T1000 (cell line): ENCODE data around the gene MPZ.
"Not testable (repeated sequence)": the region's sequence is repeated elsewhere in the genome, so short reads cannot be mapped to it uniquely, and the experiment has no call there.

Experiments used
- DNase-seq: peaks from one replicate; lab custom pipeline; 2025; ENCODE audit warnings: mixed read lengths; lab: John Stamatoyannopoulos, UW

MPZ gene

DNA sequence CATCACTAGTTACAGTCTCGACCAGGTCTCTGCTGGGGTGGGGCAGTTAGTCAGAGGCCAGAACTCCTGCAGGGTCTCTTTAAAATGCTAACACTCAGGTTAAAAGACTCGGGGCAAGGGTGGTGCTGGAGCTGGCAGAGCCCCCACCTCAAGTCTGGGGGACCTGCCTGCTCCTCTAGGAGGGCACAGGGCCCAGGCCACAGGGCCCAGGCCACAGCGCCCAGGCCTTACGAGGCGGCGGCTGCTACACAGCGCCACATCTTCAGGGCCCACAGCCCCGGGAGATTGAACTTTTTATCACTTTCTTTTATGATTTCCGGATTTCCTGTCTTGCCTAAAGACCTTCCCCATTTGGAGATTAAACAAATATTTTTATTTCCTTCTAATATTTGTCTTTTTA, 10.4 kb downstream of the MPZ start:
- DNase-seq: no peak

DNA sequence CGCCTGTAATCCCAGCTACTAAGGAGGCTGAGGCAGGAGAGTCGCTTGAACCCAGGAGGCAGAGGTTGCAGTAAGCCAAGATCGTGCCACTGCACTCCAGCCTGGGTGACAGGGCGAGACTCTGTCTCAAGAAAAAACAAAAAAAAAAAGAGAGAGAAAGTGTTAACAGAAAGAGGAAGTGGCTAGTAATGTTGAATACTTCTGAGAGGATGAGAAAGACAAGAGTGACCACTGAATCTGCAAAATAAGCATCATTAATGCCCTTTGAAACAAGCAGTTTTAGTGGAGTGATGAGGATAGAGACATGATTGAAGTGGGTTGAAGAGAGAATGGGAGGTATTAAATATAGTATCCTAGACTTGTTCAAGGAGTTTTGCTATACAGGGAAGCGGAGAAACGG, 11.7 kb downstream of the MPZ start:
- DNase-seq: no peak

- DNase-seq: no peak
These were observed 12.4 kb downstream of the MPZ start for GRCh38 chr1:161297415-161297814.

- no peak for DNase-seq
These were observed 19.0 kb downstream of the MPZ start for GRCh38 chr1:161290779-161291178.

DNA sequence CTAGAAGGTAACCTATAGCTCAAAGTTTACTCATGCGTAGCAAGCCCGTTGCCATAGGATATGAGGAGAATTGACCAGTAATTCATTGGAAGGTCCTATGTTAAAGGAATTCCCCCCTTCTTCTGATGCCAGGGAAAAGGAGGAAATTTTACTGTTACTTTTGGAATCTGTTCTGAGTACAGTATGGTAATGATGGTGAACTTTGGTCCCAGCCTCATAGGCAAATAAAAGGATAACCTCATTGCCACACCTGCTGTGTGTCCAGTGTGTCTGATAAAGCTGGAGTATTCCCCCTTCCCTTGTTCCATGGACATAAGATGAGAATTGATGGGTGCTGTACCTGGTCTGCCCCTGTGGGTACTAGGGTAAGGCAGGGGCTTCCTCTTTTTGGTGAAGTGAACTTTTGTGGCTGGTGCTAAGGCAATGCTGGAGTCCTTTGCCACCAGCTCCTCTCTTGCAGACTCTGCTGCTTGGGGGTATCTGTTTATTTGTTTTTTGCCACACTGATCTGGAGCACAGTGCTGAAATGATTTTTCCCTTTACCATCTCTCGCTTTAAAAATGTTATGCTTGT, 22.2 kb downstream of the MPZ start:
- no peak for DNase-seq

GRCh38 chr1:161285521-161285920, 24.2 kb downstream of the MPZ start:
- no peak for DNase-seq

- no peak for DNase-seq
These were observed 24.7 kb downstream of the MPZ start for GRCh38 chr1:161285113-161285512.

DNA sequence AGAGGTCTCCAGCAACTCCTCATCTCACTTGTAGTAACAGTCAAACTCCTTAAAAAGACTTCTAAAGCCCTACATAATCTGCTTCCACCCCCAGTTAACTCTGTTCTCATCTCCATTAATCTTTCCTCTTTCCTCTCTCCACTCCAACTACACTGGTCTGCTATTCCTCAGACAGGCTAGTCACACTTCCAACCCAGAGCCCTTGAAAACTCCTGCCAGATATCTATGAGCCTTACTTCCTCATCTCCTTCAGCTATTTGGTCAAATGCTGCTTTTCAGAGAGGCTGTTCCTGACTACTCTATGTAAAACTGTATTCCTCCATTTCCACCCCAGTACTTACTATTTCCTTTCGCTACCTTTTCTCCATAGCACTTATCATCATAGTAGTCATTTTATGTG, 26.8 kb downstream of the MPZ start:
- no peak for DNase-seq

- no peak for DNase-seq
These were observed 34.9 kb downstream of the MPZ start for GRCh38 chr1:161274874-161275273.

GRCh38 chr1:161273402-161273801, 36.4 kb downstream of the MPZ start:
- DNase-seq: no peak

DNA sequence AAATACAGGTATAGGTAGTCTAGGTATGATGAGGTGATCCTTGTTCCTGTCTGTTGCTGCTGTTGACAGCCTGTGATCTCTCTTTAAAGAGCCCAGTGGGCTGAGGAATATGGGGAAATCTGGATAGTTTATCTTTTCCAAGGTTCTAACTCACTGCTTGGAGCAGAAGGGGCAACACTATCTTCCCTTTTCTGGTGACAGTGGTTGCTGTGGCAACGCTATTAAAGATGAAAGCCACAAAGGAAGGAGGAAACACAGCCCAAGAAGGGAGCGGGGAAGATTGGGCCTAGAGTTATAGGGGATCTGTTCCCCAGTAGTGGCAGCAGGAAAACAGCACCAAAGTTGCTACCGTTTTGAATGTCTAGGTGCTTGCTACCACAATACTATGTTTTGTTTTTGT, 42.4 kb downstream of the MPZ start:
- no peak for DNase-seq

GRCh38 chr1:161266836-161267235, 42.9 kb downstream of the MPZ start:
- no peak for DNase-seq

- DNase-seq: no peak
These were observed 43.6 kb downstream of the MPZ start for GRCh38 chr1:161266202-161266601.

DNA sequence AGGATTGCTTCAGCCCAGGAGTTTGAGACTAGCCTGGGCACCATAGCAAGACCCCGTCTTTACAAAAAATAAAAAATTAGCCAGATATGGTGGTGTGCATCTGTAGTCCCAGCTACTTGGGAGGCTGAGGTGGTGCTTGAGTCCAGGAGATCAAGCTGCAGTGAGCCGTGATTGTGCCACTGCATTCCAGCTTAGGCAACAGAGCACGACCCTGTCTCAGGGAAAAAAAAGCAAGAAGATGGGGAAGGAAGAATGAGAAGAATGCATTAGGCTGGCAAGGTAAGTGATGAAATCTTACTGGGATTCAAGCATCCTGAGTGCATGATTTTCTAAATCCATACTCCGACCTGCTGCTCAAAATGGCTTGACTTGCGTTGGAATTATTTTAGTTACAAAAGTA, 44.5 kb downstream of the MPZ start:
- DNase-seq: no peak

DNA sequence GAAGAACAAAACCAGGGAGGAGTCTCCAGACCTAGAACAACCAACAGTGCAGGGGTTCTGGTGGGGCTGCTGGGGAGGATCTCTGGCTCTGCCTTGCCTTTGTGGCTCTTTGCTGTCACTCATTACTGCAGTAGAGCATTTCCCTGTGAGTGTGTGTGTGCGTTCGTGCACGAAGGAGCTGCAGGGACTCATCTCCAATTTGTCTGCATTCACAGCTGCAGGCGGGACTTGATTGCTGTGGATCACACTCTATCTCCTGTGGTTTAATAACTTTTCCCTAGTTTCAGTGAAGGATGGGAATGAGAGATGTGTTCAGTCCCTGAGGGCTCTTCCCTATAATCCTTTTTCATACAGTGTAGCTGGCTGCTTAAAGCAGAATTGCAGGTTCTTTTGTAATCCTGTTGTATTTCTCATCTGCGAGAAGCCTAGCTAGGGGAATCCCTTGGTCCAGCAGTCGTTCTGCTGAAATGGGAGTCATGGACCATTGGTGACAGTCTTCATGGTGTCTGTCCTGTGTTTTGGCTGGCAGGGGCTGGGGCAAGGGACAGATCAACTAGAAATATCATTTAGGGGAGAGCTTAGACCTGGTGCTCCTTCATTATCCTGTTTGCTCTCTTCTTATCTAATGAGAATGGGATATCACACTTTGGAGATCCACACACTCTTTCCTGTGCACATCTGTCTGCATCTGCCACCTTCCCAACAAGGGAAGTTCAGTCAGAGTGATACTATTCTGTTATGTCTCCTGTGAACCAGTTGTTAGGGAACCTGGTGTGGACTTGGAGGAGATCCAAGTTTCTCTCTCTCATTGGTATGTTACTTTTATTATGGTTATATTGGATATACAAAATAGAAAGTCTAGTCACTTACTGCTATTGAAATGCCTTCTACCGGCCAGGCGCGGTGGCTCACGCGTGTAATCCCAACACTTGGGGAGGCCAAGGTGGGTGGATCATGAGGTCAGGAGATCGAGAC, 48.2 kb downstream of the MPZ start:
- no peak for DNase-seq

DNA sequence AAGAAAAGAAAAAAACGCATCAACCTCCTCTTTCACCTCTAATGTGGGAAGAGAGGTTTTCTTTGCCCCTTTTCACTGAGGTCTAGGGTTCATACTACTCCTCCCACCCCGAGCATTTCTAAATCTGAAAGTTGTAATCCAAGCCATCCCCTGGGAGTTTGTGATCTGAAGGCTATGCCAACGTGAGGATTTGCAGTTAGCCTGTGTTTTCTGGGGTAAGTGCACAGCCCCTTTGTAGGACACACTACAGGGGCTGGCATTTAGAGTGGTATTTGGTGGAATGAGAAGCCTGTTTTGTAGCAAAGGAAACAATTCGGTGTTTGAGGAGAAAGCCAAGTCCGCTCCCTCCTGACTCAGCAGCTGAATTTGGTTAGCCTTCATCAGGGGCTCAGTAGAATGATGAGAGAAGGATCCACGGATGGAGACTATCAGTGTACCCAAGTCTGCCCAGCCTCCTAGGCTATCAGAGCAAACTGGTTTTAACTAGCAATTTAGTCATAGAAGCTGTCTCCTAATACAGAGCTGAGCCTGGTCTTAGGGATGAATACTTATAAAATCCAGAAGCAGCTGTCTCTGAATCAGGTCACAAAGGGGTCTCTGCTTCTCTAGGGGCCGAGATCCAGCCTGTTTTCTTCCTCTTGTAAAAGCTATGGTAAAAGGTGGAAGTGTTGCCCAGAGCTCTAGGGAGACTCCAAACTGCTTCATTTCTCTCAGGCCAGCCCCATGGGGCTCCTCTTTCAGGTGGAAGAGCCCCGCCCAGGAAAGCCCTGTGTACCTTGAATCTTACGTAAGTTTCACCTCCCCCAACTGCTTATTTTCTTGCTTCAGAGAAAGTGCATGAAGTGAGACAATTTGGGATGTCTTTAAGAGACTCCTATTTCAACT, 49.1 kb downstream of the MPZ start:
- no peak for DNase-seq

DNA sequence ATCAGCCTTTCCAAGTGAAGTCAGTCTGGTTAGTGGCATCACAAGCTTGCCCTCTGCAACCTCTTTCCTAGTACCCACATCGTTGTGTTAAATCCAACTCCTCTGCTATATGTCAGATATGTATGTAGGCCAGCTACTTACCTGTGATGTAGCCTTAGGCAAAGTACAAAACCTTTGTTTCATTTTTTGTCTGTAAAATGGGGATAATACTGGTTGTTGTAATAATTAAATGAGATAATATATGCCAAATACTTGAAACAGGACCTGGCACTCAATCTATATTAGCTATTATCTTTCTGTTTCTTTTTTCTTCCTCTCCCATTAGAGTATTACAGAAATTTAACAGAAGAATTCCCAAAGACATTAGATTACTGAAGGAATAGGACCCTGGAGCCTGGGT, 50.0 kb downstream of the MPZ start:
- no peak for DNase-seq

GRCh38 chr1:161259345-161259702, 50.4 kb downstream of the MPZ start:
- DNase-seq: no peak

- no peak for DNase-seq
These were observed 51.1 kb downstream of the MPZ start, which contains the start of gene PCP4L1 for GRCh38 chr1:161258439-161259344. TSS of gene PCP4L1 (plus strand) at chr1:161258745. CDS start at chr1:161258975, 230 bp downstream.

GRCh38 chr1:161257109-161257508, 52.7 kb downstream of the MPZ start:
- not testable (repeated sequence) for DNase-seq

DNA sequence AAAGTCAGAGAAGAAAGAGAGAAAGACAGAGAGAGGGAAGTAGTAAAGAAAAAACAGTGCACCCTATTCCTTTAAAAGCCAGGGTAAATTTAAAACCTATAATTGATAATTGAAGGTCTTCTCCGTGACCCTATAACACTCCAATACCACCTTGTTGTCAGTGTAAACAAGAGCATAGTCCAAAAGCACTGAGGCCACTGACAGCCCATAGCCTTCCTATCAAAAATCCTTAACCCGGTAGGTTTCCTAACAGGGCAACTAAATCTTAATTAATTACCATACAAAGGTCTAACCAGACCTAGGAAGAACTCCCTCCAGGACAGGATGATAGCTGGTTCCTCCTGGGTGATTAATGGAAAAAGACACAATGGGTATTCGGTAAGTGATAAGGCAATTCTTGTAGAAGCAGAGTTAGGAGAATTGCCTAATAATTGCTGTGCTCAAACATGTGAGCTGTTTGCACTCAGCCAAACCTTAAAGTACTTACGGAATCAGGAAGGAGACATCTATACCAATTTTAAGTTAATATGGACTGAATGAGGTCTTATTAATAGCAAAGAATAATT, 53.7 kb downstream of the MPZ start:
- DNase-seq: not testable (repeated sequence)
